GM23338 (cell line): ENCODE results near the gene BCAS3. TPM values are rescaled to one million over a fixed set of nuclear protein-coding genes. Genes with fewer than 3 reads are reported as not detected.

Source experiments
- ATAC-seq: fragments of 200-7000 bp; cut with Tn5 transposase; 3 replicates; pipeline ENCODE4 v1.9.1; 2020
- DNase-seq: peaks from one replicate; pipeline ENCODE4 v3.0.0-alpha.2; 2015; ENCODE audit warnings: low spot score
- H2AFZ ChIP-seq: fragments of 200-600 bp; sonication (generic); 2 replicates; pipeline ENCODE4 v1.8.0; 2016; ENCODE audit warnings: antibody characterized with exemption, mild to moderate bottlenecking, moderate library complexity
- H3F3A ChIP-seq: fragments of 200-600 bp; sonication (generic); replicated peaks from 2 replicates; pipeline ENCODE4 v1.8.0; 2017; ENCODE audit warnings: antibody characterized with exemption, mixed run types, low read depth
- H3K27ac ChIP-seq: fragments of 200-600 bp; sonication (generic); 2 replicates; pipeline ENCODE4 v1.6.1; 2016; ENCODE audit warnings: low read depth
- H3K27me3 ChIP-seq: fragments of 200-600 bp; sonication (generic); 2 replicates; pipeline ENCODE4 v1.8.0; 2016; ENCODE audit warnings: mild to moderate bottlenecking, mixed run types, moderate library complexity; ENCODE audit not compliant: insufficient read depth
- H3K36me3 ChIP-seq: fragments of 200-600 bp; sonication (generic); 2 replicates; pipeline ENCODE4 v1.8.0; 2016; ENCODE audit warnings: mild to moderate bottlenecking; ENCODE audit not compliant: insufficient read depth
- H3K4me1 ChIP-seq: fragments of 200-600 bp; sonication (generic); 2 replicates; pipeline ENCODE4 v1.8.0; 2016; ENCODE audit warnings: mild to moderate bottlenecking, moderate library complexity; ENCODE audit not compliant: insufficient read depth
- H3K4me2 ChIP-seq: fragments of 200-600 bp; sonication (generic); 2 replicates; pipeline ENCODE4 v1.7.1; 2017; ENCODE audit warnings: mixed run types
- H3K4me3 ChIP-seq: fragments of 200-600 bp; sonication (generic); 2 replicates; pipeline ENCODE4 v1.6.1; 2016; ENCODE audit warnings: mixed run types
- H3K79me2 ChIP-seq: fragments of 200-600 bp; sonication (generic); replicated peaks from 2 replicates; pipeline ENCODE4 v1.8.0; 2017; ENCODE audit warnings: mild to moderate bottlenecking; ENCODE audit not compliant: insufficient read depth
- H3K9me2 ChIP-seq: fragments of 200-600 bp; sonication (generic); 2 replicates; pipeline ENCODE4 v1.8.0; 2017; ENCODE audit not compliant: insufficient read depth
- H4K20me1 ChIP-seq: fragments of 200-600 bp; sonication (generic); replicated peaks from 2 replicates; pipeline ENCODE4 v1.8.0; 2017; ENCODE audit warnings: mild to moderate bottlenecking; ENCODE audit not compliant: insufficient read depth
- H3K27ac Mint-ChIP-seq: 2 replicates; pipeline ENCODE4 v1.8.0; 2020; ENCODE audit warnings: inconsistent platforms, mild to moderate bottlenecking, moderate library complexity, mixed read lengths
- H3K27me3 Mint-ChIP-seq: 3 replicates; pipeline ENCODE4 v1.8.0; 2022; ENCODE audit warnings: low read depth, mild to moderate bottlenecking, moderate library complexity, mixed read lengths, inconsistent platforms; ENCODE audit not compliant: insufficient read depth, poor library complexity
- H3K36me3 Mint-ChIP-seq: 3 replicates; pipeline ENCODE4 v1.8.0; 2021; ENCODE audit warnings: low read depth, mild to moderate bottlenecking, inconsistent platforms, moderate library complexity, mixed read lengths
- H3K4me1 Mint-ChIP-seq: 3 replicates; pipeline ENCODE4 v1.8.0; 2020; ENCODE audit warnings: mild to moderate bottlenecking, inconsistent platforms, mixed read lengths
- H3K4me3 Mint-ChIP-seq: 3 replicates; pipeline ENCODE4 v1.8.0; 2021; ENCODE audit warnings: moderate library complexity, mild to moderate bottlenecking, inconsistent platforms, mixed read lengths
- H3K9me3 Mint-ChIP-seq: 3 replicates; pipeline ENCODE4 v1.8.0; 2020; ENCODE audit warnings: moderate library complexity, mild to moderate bottlenecking, inconsistent platforms, mixed read lengths
- CREB1 ChIP-seq: fragments of 250-450 bp; sonication (Bioruptor Pico); IDR thresholded peaks from 2 replicates; pipeline ENCODE4 v1.5.0; 2020; ENCODE audit warnings: low read depth, mild to moderate bottlenecking, moderate library complexity
- CTCF ChIP-seq, 2 experiments: fragments of 200-600 bp in 1 of 2; sonication (generic) in 1 of 2; conservative IDR thresholded peaks; 2 replicates each; pipeline versions ENCODE4 v1.5.1 to v1.6.1; 2016 to 2017; ENCODE audit warnings: antibody characterized with exemption in 2 of 2, low read depth in 2 of 2, mild to moderate bottlenecking in 2 of 2, moderate library complexity in 1 of 2
- ETS1 ChIP-seq: IDR thresholded peaks from 2 replicates; pipeline ENCODE4 v1.6.1; 2016; ENCODE audit warnings: antibody characterized with exemption
- EZH2 ChIP-seq: fragments of 200-600 bp; sonication (generic); IDR thresholded peaks from one replicate; pipeline ENCODE4 v1.8.0; 2017; ENCODE audit warnings: antibody characterized with exemption, mild to moderate bottlenecking, low read depth; ENCODE audit not compliant: unreplicated experiment
- EZH2phosphoT487 ChIP-seq: fragments of 200-600 bp; sonication (generic); IDR thresholded peaks from one replicate; pipeline ENCODE4 v1.8.1; 2018; ENCODE audit warnings: antibody characterized with exemption; ENCODE audit not compliant: unreplicated experiment
- JUNB ChIP-seq: IDR thresholded peaks from one replicate; pipeline ENCODE4 v1.6.1; 2016; ENCODE audit warnings: antibody characterized with exemption; ENCODE audit not compliant: unreplicated experiment
- NANOG ChIP-seq: IDR thresholded peaks from 2 replicates; pipeline ENCODE4 v1.6.1; 2016; ENCODE audit warnings: antibody characterized with exemption, borderline replicate concordance
- POLR2AphosphoS5 ChIP-seq: IDR thresholded peaks from 2 replicates; pipeline ENCODE4 v1.6.1; 2016; ENCODE audit warnings: antibody characterized with exemption, low read depth
- REST ChIP-seq: IDR thresholded peaks from one replicate; pipeline ENCODE4 v1.6.1; 2018; ENCODE audit warnings: antibody characterized with exemption; ENCODE audit not compliant: unreplicated experiment
- STAT1 ChIP-seq: IDR thresholded peaks from one replicate; pipeline ENCODE4 v1.6.1; 2016; ENCODE audit warnings: antibody characterized with exemption; ENCODE audit not compliant: unreplicated experiment
- ZNF114 ChIP-seq: fragments of 250-450 bp; sonication (Bioruptor Pico); IDR thresholded peaks from 2 replicates; pipeline ENCODE4 v1.5.0; 2020; ENCODE audit warnings: mild to moderate bottlenecking, moderate library complexity
- ZNF331 ChIP-seq: fragments of 250-450 bp; sonication (Bioruptor Pico); IDR thresholded peaks from 2 replicates; pipeline ENCODE4 v1.5.0; 2020; ENCODE audit warnings: low read depth, mild to moderate bottlenecking, moderate library complexity
- ZNF462 ChIP-seq: fragments of 250-450 bp; sonication (Bioruptor Pico); IDR thresholded peaks from 2 replicates; pipeline ENCODE4 v1.5.0; 2020; ENCODE audit warnings: mild to moderate bottlenecking, moderate library complexity
- polyA plus RNA-seq: library from polyadenylated mRNA; unstranded; fragments of >200 nt; fragmentation: Nextera tagmentation; extraction: Ambion mirVana; gene quantifications from 2 replicates; pipeline ENCODE4 v1.2.1, GENCODE V29; 2016
- total RNA-seq: library from RNA; depleted of rRNA; stranded (reverse); fragments of >200 nt; shearing (Covaris generic); gene quantifications from 2 replicates; pipeline ENCODE4 v1.2.3, GENCODE V29; 2014

BCAS3 gene
- total and polyA plus RNA-seq, 2 experiments from 2014 or later = 8.2 to 28.0 TPM

- Histone ChIP-seq H3F3A (no peaks in the 10 kb centered on the region), H3K4me1 (no peaks in the 10 kb centered on the region), H3K36me3 (peaks cover 14% of the 10 kb centered on the region; the same call in 1 of the 2 replicates), H2AFZ (no peak overlapping the region), H4K20me1 (peaks cover 10% of the 10 kb centered on the region; the same call in 1 of the 2 replicates), H3K4me2 (no peak overlapping the region), H3K4me3 (no peak overlapping the region), H3K27me3 (no peaks in the 10 kb centered on the region), H3K27ac (no peak overlapping the region), H3K79me2 (peaks cover 21% of the 10 kb centered on the region), H3K9me2 (no peaks in the 10 kb centered on the region)
- Mint-ChIP-seq H3K4me3 (no peak overlapping the region), H3K36me3 (peaks cover 8% of the 10 kb centered on the region; the same call in 2 of the 3 replicates), H3K27me3 (no peaks in the 10 kb centered on the region), H3K27ac (no peak overlapping the region), H3K9me3 (no peaks in the 10 kb centered on the region), H3K4me1 (no peaks in the 10 kb centered on the region)
- no peak for ATAC-seq
- no peak for TF ChIP-seq CTCF (conservative IDR thresholded peaks at IDR 0.05; ENCODE audit: low read depth in 2 of 2)
- TF ChIP-seq JUNB = no peak
- no peak for TF ChIP-seq POLR2AphosphoS5
- TF ChIP-seq EZH2phosphoT487 = no peak
- no peak for TF ChIP-seq STAT1
- no peak for TF ChIP-seq NANOG
- no peak for TF ChIP-seq REST
- no peak for TF ChIP-seq EZH2
- no peak for TF ChIP-seq ETS1
- TF ChIP-seq ZNF331 = no peak
- TF ChIP-seq ZNF114 (CRISPR knock-in tag) = no peak
- TF ChIP-seq ZNF462 (CRISPR knock-in tag) = no peak
- TF ChIP-seq CREB1 = no peak
- no peak for DNase-seq
Observed at GRCh38 chr17:60630352-60630751, 47.3 kb upstream of the BCAS3 start.
